SK-N-SH (cell line): ENCODE results near the gene WRAP73. TPM values are rescaled to one million over a fixed set of nuclear protein-coding genes. Genes with fewer than 3 reads are reported as not detected.

ENCODE experiments used
- CHD2 ChIP-seq: fragments of 150-350 bp; IDR thresholded peaks from 2 replicates; pipeline ENCODE4 v1.6.1; 2018; ENCODE audit warnings: low read length; ENCODE audit not compliant: partially characterized antibody
- ELF1 ChIP-seq: IDR thresholded peaks from 2 replicates; pipeline ENCODE4 v1.4.0; 2012
- EP300 ChIP-seq, 2 experiments: IDR thresholded peaks; 2 replicates each; pipeline versions ENCODE4 v1.4.0 to v1.6.1; 2012; ENCODE audit warnings: borderline replicate concordance in 1 of 2, low read depth in 1 of 2, low read length in 1 of 2
- FOXM1 ChIP-seq: IDR thresholded peaks from 2 replicates; pipeline ENCODE4 v1.4.0; 2012; ENCODE audit warnings: low read depth, mild to moderate bottlenecking
- GABPA ChIP-seq: IDR thresholded peaks from 2 replicates; pipeline ENCODE4 v1.4.0; 2012; ENCODE audit warnings: low read depth, mild to moderate bottlenecking
- JUND ChIP-seq: IDR thresholded peaks from 2 replicates; pipeline ENCODE4 v1.4.0; 2012
- MAX ChIP-seq: IDR thresholded peaks from 2 replicates; pipeline ENCODE4 v1.4.0; 2012; ENCODE audit warnings: low read depth
- MXI1 ChIP-seq: IDR thresholded peaks from 2 replicates; pipeline ENCODE4 v1.6.1; 2012; ENCODE audit warnings: mild to moderate bottlenecking, low read depth, low read length, improper control_type of control experiment
- NFIC ChIP-seq: IDR thresholded peaks from 2 replicates; pipeline ENCODE4 v1.4.0; 2012; ENCODE audit warnings: borderline replicate concordance
- NRF1 ChIP-seq: IDR thresholded peaks from 2 replicates; pipeline ENCODE4 v1.6.1; 2012; ENCODE audit warnings: low read depth, mild to moderate bottlenecking, low read length
- POLR2AphosphoS5 ChIP-seq: IDR thresholded peaks from 2 replicates; pipeline ENCODE4 v1.6.1; 2012; ENCODE audit warnings: low read depth, low read length
- RAD21 ChIP-seq: IDR thresholded peaks from 2 replicates; pipeline ENCODE4 v1.6.1; 2012; ENCODE audit warnings: mild to moderate bottlenecking, low read length
- REST ChIP-seq: IDR thresholded peaks from 2 replicates; pipeline ENCODE4 v1.6.1; 2012; ENCODE audit warnings: mild to moderate bottlenecking, low read depth, low read length, moderate library complexity
- RXRA ChIP-seq: IDR thresholded peaks from 2 replicates; pipeline ENCODE4 v1.4.0; 2012; ENCODE audit warnings: low read depth, mild to moderate bottlenecking, borderline replicate concordance
- SMC3 ChIP-seq: IDR thresholded peaks from 2 replicates; pipeline ENCODE4 v1.6.1; 2012; ENCODE audit warnings: low read depth, low read length, improper control_type of control experiment
- TAF1 ChIP-seq: IDR thresholded peaks from 2 replicates; pipeline ENCODE4 v1.6.1; 2012; ENCODE audit warnings: low read depth, mild to moderate bottlenecking, low read length, moderate library complexity, borderline replicate concordance
- YY1 ChIP-seq: IDR thresholded peaks from 2 replicates; pipeline ENCODE4 v1.4.0; 2012; ENCODE audit warnings: low read depth, mild to moderate bottlenecking
- polyA plus RNA-seq, 3 experiments: library from polyadenylated mRNA; depleted of rRNA; stranded (reverse); fragments of >200 nt; gene quantifications; 2 replicates each; pipeline ENCODE4 v1.2.3, GENCODE V29; 2012
- TF ChIP-seq, protein P1 (sequence below): IDR thresholded peaks from 2 replicates; pipeline ENCODE4 v1.4.0; 2012; ENCODE audit warnings: low read depth, borderline replicate concordance
- TF ChIP-seq, protein P2 (sequence below): fragments of 150-350 bp; IDR thresholded peaks from 2 replicates; pipeline ENCODE4 v1.6.1; 2016; ENCODE audit warnings: mild to moderate bottlenecking, low read depth, low read length
- TF ChIP-seq, protein P3 (sequence below): IDR thresholded peaks from 2 replicates; pipeline ENCODE4; 2012

WRAP73 gene
- polyA plus RNA-seq, 1 of the 3 experiments (the other 2 are of a cell fraction) = 61.9 TPM

DNA sequence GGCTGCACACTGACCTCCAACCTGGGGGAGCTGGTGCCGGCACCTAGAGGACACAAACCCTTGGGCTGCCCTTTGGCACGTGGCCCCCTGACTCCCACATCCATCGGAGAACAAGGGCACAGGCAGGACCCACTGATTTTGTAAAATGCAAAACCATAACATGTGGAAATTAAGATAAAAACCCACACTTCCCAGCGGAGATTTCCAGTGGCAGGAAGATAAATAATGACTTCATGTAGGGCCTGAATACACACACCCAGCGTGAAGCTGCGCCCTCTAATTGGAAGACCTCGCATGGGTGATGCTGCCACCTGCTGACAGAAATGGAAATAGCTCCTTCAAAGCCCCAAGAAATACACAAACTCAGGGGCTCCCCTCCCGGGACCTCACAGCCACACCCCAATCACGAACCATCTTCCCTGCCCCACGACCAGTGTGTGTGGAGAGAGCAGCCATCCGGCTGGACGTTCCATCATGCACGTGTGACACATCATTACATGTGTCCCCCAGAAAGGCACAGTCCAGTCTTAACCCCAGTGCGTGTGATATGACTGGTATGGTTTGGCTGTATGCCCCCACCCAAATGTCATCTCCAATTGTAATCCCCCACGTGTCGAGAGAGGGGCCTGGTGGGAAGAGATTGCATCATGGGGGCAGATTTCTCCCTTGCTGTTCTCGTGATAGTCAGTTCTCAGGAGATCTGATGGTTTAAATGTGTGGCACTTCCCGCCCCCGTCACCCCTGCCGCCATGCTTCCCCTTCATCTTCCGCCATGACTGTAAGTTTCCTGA, 30.8 kb downstream of the WRAP73 start (continued):
- TF ChIP-seq, protein P1, sequence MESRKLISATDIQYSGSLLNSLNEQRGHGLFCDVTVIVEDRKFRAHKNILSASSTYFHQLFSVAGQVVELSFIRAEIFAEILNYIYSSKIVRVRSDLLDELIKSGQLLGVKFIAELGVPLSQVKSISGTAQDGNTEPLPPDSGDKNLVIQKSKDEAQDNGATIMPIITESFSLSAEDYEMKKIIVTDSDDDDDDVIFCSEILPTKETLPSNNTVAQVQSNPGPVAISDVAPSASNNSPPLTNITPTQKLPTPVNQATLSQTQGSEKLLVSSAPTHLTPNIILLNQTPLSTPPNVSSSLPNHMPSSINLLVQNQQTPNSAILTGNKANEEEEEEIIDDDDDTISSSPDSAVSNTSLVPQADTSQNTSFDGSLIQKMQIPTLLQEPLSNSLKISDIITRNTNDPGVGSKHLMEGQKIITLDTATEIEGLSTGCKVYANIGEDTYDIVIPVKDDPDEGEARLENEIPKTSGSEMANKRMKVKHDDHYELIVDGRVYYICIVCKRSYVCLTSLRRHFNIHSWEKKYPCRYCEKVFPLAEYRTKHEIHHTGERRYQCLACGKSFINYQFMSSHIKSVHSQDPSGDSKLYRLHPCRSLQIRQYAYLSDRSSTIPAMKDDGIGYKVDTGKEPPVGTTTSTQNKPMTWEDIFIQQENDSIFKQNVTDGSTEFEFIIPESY = no peak
- TF ChIP-seq TAF1 (no peak), GABPA (no peak), SMC3 (peak; percentile 90), POLR2AphosphoS5 (no peak), EP300 (IDR thresholded peaks at IDR 0.05; ENCODE audit: borderline replicate concordance in 1 of 2, low read depth in 1 of 2, low read length in 1 of 2) (no peak), CHD2 (no peak), RAD21 (peak; percentile 84), NRF1 (peak; percentile 25; the same call in 1 of the 2 replicates), YY1 (no peak), REST (no peak), RXRA (no peak), MXI1 (no peak), MAX (no peak), JUND (no peak), FOXM1 (no peak), NFIC (no peak), ELF1 (no peak)
- TF ChIP-seq, protein P2, sequence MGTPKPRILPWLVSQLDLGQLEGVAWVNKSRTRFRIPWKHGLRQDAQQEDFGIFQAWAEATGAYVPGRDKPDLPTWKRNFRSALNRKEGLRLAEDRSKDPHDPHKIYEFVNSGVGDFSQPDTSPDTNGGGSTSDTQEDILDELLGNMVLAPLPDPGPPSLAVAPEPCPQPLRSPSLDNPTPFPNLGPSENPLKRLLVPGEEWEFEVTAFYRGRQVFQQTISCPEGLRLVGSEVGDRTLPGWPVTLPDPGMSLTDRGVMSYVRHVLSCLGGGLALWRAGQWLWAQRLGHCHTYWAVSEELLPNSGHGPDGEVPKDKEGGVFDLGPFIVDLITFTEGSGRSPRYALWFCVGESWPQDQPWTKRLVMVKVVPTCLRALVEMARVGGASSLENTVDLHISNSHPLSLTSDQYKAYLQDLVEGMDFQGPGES = no peak
- TF ChIP-seq, protein P3, sequence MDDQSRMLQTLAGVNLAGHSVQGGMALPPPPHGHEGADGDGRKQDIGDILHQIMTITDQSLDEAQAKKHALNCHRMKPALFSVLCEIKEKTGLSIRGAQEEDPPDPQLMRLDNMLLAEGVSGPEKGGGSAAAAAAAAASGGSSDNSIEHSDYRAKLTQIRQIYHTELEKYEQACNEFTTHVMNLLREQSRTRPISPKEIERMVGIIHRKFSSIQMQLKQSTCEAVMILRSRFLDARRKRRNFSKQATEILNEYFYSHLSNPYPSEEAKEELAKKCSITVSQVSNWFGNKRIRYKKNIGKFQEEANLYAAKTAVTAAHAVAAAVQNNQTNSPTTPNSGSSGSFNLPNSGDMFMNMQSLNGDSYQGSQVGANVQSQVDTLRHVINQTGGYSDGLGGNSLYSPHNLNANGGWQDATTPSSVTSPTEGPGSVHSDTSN = no peak
